SK-N-SH (cell line): ENCODE measurements around the gene MAP3K12.
A peak's percentile ranks its signal among the peaks of the same experiment; 100 is the strongest.

Experiments
- CHD2 ChIP-seq: fragments of 150-350 bp; IDR thresholded peaks from 2 replicates; pipeline ENCODE4 v1.6.1; 2018; ENCODE audit warnings: low read length; ENCODE audit not compliant: partially characterized antibody
- CTCF ChIP-seq: fragments of 200-600 bp; sonication (generic); IDR thresholded peaks from 2 replicates; pipeline ENCODE4 v1.6.1; 2017; ENCODE audit warnings: antibody characterized with exemption, mild to moderate bottlenecking, moderate library complexity
- EP300 ChIP-seq, 2 experiments: IDR thresholded peaks; 2 replicates each; pipeline versions ENCODE4 v1.4.0 to v1.6.1; 2012; ENCODE audit warnings: borderline replicate concordance in 1 of 2, low read depth in 1 of 2, low read length in 1 of 2
- GABPA ChIP-seq: IDR thresholded peaks from 2 replicates; pipeline ENCODE4 v1.4.0; 2012; ENCODE audit warnings: low read depth, mild to moderate bottlenecking
- PBX3 ChIP-seq: IDR thresholded peaks from 2 replicates; pipeline ENCODE4; 2012
- POLR2AphosphoS5 ChIP-seq: IDR thresholded peaks from 2 replicates; pipeline ENCODE4 v1.6.1; 2012; ENCODE audit warnings: low read depth, low read length
- YY1 ChIP-seq: IDR thresholded peaks from 2 replicates; pipeline ENCODE4 v1.4.0; 2012; ENCODE audit warnings: low read depth, mild to moderate bottlenecking
- ZBTB33 ChIP-seq: IDR thresholded peaks from 2 replicates; pipeline ENCODE4 v1.4.0; 2012; ENCODE audit warnings: low read depth, borderline replicate concordance

- peak; percentile 93 for TF ChIP-seq CTCF
- no peak for TF ChIP-seq CHD2
- TF ChIP-seq POLR2AphosphoS5: no peak
- TF ChIP-seq GABPA: no peak
- TF ChIP-seq ZBTB33: no peak
- no peak for TF ChIP-seq PBX3
- TF ChIP-seq YY1: no peak
- no peak for TF ChIP-seq EP300 (IDR thresholded peaks at IDR 0.05; ENCODE audit: borderline replicate concordance in 1 of 2, low read depth in 1 of 2, low read length in 1 of 2)
Observed at GRCh38 chr12:53508534-53509170, 9.4 kb upstream of the MAP3K12 start.
